ENCODE data around the gene RDH14. TPM values are rescaled to one million over a fixed set of nuclear protein-coding genes. Genes with fewer than 3 reads are reported as not detected.
A peak's percentile ranks its signal among the peaks of the same experiment; 100 is the strongest.

Gene RDH14
- total and polyA plus RNA-seq, 2 experiments from 2014 or later = 29.8 to 32.5 TPM

GRCh38 chr2:18525852-18526251 lies 34.6 kb downstream of the RDH14 start:
- H3K79me2 ChIP-seq (ENCODE audit: insufficient read depth) = no peaks in the 10 kb centered on the region
- in situ Hi-C loops (cut with MboI) = no loop called here
- H3K4me3 ChIP-seq = no peak overlapping the region

GRCh38 chr2:18525236-18525635 lies 35.2 kb downstream of the RDH14 start:
- H3K9me2 ChIP-seq (ENCODE audit: insufficient read depth) = no peaks in the 10 kb centered on the region
- no peak overlapping the region for H2AFZ ChIP-seq
- H3K4me2 ChIP-seq (ENCODE audit: unreplicated experiment) = no peak overlapping the region
- H3K36me3 ChIP-seq (ENCODE audit: low read depth) = no peaks in the 10 kb centered on the region
- 94 to 97% methylated on average over 2 of the region's 2 CpGs for WGBS, 2 experiments (ENCODE audit: low coverage in 1 of 2, low lambda C conversion rate in 2 of 2, missing lambda C conversion rate in 2 of 2)
- H3F3A ChIP-seq (ENCODE audit: insufficient read depth) = peaks cover 7% of the 10 kb centered on the region
- no peaks in the 10 kb centered on the region for H4K20me1 ChIP-seq (ENCODE audit: insufficient read depth)
- in situ Hi-C loops (cut with MboI) = no loop called here
- H3K9ac ChIP-seq = no peak overlapping the region
- no peak overlapping the region for H3K27ac ChIP-seq
- H3K4me1 ChIP-seq (ENCODE audit: insufficient read depth) = peaks cover 19% of the 10 kb centered on the region
- TF ChIP-seq EZH2 (IDR thresholded peaks at IDR 0.05; ENCODE audit: insufficient read depth, poor library complexity, severe bottlenecking) (no peak), EZH2phosphoT487 (IDR thresholded peaks at IDR 0.05; ENCODE audit: insufficient read depth, low read depth) (no peak)
- H3K4me3 ChIP-seq = no peak overlapping the region
- H3K79me2 ChIP-seq (ENCODE audit: insufficient read depth) = no peaks in the 10 kb centered on the region
- no peaks in the 10 kb centered on the region for H3K27me3 ChIP-seq (replicated peaks; ENCODE audit: insufficient read depth)
- no peak for DNase-seq
- H3K9me3 ChIP-seq (ENCODE audit: low read depth) = no peaks in the 10 kb centered on the region

More at GRCh38 chr2:18525852-18526251, 34.6 kb downstream of the RDH14 start:
- Histone ChIP-seq H2AFZ (no peak overlapping the region), H3F3A (ENCODE audit: insufficient read depth) (peaks cover 7% of the 10 kb centered on the region), H3K9me2 (ENCODE audit: insufficient read depth) (no peaks in the 10 kb centered on the region), H3K36me3 (ENCODE audit: low read depth) (no peaks in the 10 kb centered on the region), H3K9ac (no peak overlapping the region), H3K4me1 (ENCODE audit: insufficient read depth) (peaks cover 13% of the 10 kb centered on the region), H4K20me1 (ENCODE audit: insufficient read depth) (no peaks in the 10 kb centered on the region), H3K27me3 (replicated peaks; ENCODE audit: insufficient read depth) (no peaks in the 10 kb centered on the region), H3K4me2 (ENCODE audit: unreplicated experiment) (no peak overlapping the region), H3K27ac (no peak overlapping the region), H3K9me3 (ENCODE audit: low read depth) (no peaks in the 10 kb centered on the region)
- TF ChIP-seq EZH2 (IDR thresholded peaks at IDR 0.05; ENCODE audit: insufficient read depth, poor library complexity, severe bottlenecking) (no peak), EZH2phosphoT487 (IDR thresholded peaks at IDR 0.05; ENCODE audit: insufficient read depth, low read depth) (no peak)
- DNase-seq = no peak
- 74 to 86% methylated on average over 3 of the region's 3 CpGs for WGBS, 2 experiments (ENCODE audit: low coverage in 1 of 2, low lambda C conversion rate in 2 of 2, missing lambda C conversion rate in 2 of 2)

- in situ Hi-C loops (cut with MboI) = loop anchor here (5.0 kb wide), 1 partner anchor 845 kb away; no protein-coding TSS in a partner anchor
- Histone ChIP-seq H3K27ac (no peak overlapping the region), H3K79me2 (ENCODE audit: insufficient read depth) (no peaks in the 10 kb centered on the region), H2AFZ (no peak overlapping the region), H4K20me1 (ENCODE audit: insufficient read depth) (no peaks in the 10 kb centered on the region), H3K9me2 (ENCODE audit: insufficient read depth) (no peaks in the 10 kb centered on the region), H3K36me3 (ENCODE audit: low read depth) (no peaks in the 10 kb centered on the region), H3K4me2 (ENCODE audit: unreplicated experiment) (peak overlapping the region; percentile 26), H3K27me3 (replicated peaks; ENCODE audit: insufficient read depth) (no peaks in the 10 kb centered on the region), H3K4me1 (ENCODE audit: insufficient read depth) (peaks cover 32% of the 10 kb centered on the region), H3K9me3 (ENCODE audit: low read depth) (no peaks in the 10 kb centered on the region), H3K4me3 (no peak overlapping the region), H3K9ac (no peak overlapping the region), H3F3A (ENCODE audit: insufficient read depth) (peaks cover 7% of the 10 kb centered on the region)
- no peak for TF ChIP-seq EZH2phosphoT487 (IDR thresholded peaks at IDR 0.05; ENCODE audit: insufficient read depth, low read depth)
- TF ChIP-seq EZH2 (IDR thresholded peaks at IDR 0.05; ENCODE audit: insufficient read depth, poor library complexity, severe bottlenecking) = no peak
- peak; percentile 74 for DNase-seq
- WGBS, 2 experiments (ENCODE audit: low coverage in 1 of 2, low lambda C conversion rate in 2 of 2, missing lambda C conversion rate in 2 of 2) = 98 to 100% methylated on average over 2 of the region's 2 CpGs
Observed at GRCh38 chr2:18522484-18523146, 37.8 kb downstream of the RDH14 start.

DNA sequence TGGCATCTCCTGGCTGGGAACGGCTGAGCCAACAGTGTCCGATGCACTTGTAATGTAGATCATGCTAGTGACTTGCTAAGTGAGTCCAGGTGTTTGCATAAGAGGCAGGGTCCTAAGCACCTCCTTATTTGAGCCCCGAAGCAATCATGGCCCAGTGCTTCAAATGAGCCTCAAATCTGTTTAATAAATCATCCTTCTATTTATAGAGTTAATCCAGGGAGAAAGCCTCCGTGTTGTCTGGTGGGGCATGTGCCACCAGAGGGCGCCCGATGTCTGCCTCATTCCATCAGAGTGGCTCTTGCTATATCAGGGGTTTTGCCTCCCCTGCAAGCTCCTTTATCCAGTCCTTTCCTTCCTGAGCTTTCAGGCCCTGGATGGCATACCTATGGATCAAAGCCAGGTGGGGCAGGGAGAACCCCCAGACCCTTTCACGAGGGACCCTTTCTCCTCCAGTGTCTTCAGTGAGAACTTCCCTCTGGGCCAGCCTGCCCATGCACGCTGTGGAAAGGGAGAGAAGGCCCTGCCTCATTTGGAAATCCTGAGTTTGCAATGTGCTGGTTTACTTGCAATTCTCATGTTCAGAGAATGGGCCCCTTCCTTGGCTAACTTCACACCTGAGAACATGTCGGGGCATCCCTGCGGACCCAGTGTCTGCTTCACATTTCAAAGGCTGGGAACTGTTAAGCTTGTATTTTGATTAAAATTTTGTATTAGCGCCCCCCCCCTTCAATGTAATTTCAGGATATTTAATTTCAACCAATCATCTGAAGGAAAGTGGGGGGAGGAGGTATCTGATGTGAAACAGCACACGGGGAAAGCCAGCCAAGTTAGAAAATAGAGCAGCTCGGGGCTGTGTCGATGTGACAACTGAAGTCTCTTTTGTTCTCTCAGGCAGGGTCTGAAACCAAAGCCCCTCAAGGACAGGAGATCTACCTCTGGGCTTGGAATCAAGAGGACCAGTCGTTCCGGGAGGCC lies 39.7 kb downstream of the RDH14 start:
- no peaks in the 10 kb centered on the region for H3K27me3 ChIP-seq (replicated peaks; ENCODE audit: insufficient read depth)
- H3K79me2 ChIP-seq (ENCODE audit: insufficient read depth) = no peaks in the 10 kb centered on the region
- H3K4me1 ChIP-seq (ENCODE audit: insufficient read depth) = peaks cover 39% of the 10 kb centered on the region
- H3K27ac ChIP-seq = no peak overlapping the region
- H3K9ac ChIP-seq = no peak overlapping the region
- no peaks in the 10 kb centered on the region for H3K9me3 ChIP-seq (ENCODE audit: low read depth)
- WGBS, 2 experiments (ENCODE audit: low coverage in 1 of 2, low lambda C conversion rate in 2 of 2, missing lambda C conversion rate in 2 of 2) = 45 to 46% methylated on average over 16 of the region's 16 CpGs
- in situ Hi-C loops (cut with MboI) = loop anchor here (5.0 kb wide), 1 partner anchor 847 kb away; no protein-coding TSS in a partner anchor
- no peak overlapping the region; the same call in 1 of the 2 replicates for H2AFZ ChIP-seq
- DNase-seq = peak; percentile 80
- no peak overlapping the region for H3K4me3 ChIP-seq
- no peak for TF ChIP-seq EZH2 (IDR thresholded peaks at IDR 0.05; ENCODE audit: insufficient read depth, poor library complexity, severe bottlenecking)
- no peak for TF ChIP-seq EZH2phosphoT487 (IDR thresholded peaks at IDR 0.05; ENCODE audit: insufficient read depth, low read depth)
- H3K36me3 ChIP-seq (ENCODE audit: low read depth) = no peaks in the 10 kb centered on the region
- H4K20me1 ChIP-seq (ENCODE audit: insufficient read depth) = no peaks in the 10 kb centered on the region
- no peaks in the 10 kb centered on the region for H3K9me2 ChIP-seq (ENCODE audit: insufficient read depth)
- peaks cover 7% of the 10 kb centered on the region for H3F3A ChIP-seq (ENCODE audit: insufficient read depth)
- peak overlapping the region; percentile 4 for H3K4me2 ChIP-seq (ENCODE audit: unreplicated experiment)
